ENCODE results near the gene KIAA1210. TPM values are rescaled to one million over a fixed set of nuclear protein-coding genes. Genes with fewer than 3 reads are reported as not detected.
"Not testable (repeated sequence)": the region's sequence is repeated elsewhere in the genome, so short reads cannot be mapped to it uniquely, and the experiment has no call there.

The KIAA1210 gene
- total RNA-seq, 2 experiments from 2014 or later = not detected

DNA sequence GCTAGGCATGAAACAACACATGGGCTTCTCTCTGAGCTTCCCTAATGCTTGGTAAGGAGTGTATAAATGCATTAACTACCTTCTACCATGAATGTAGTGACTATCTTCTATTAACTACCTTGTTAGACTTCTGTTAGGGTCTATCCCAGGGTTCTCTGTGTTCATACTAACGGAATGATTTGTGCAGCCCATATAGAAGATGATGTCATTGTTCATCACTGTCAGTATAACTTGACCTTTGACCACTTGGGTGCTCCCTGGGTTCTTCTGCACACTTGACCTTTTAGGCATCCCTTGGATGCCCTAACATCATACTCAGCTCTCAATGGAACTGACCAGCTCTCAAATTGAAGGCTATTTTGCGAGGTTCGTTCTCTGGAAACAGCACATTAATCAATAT, 85.6 kb downstream of the KIAA1210 start:
- POLR2A ChIA-PET = no interaction called here
- no peak for DNase-seq
- Mint-ChIP-seq H3K27ac (no peak overlapping the region), H3K36me3 (ENCODE audit: low read depth) (no peaks in the 10 kb centered on the region), H3K4me3 (no peak overlapping the region), H3K9me3 (no peaks in the 10 kb centered on the region), H3K4me1 (no peaks in the 10 kb centered on the region), H3K27me3 (no peaks in the 10 kb centered on the region)
- CTCF ChIA-PET = no interaction called here

DNA sequence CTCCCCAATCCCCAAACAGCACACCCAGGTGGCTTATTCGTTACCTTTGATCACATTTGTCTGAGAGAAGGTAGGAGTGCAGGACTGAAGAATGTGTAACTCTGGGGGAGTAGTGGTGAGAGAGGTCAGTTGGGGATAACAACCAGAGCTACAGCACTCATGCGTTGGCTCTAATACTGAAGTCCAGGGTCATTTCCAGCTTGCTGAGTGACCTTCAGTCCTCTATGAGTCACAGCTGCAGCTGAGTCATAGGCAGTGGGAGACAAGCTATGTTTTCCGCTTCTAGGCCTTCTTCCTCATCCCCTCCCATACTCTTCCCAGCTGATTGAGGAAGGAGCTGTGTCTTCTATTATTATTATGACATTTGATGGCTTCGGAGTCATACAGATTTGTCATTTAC, 86.4 kb downstream of the KIAA1210 start:
- Mint-ChIP-seq H3K36me3 (ENCODE audit: low read depth) (no peaks in the 10 kb centered on the region), H3K27ac (no peak overlapping the region), H3K27me3 (no peaks in the 10 kb centered on the region), H3K4me3 (no peak overlapping the region), H3K9me3 (no peaks in the 10 kb centered on the region), H3K4me1 (no peaks in the 10 kb centered on the region)
- POLR2A ChIA-PET = no interaction called here
- CTCF ChIA-PET = no interaction called here
- DNase-seq = no peak

DNA sequence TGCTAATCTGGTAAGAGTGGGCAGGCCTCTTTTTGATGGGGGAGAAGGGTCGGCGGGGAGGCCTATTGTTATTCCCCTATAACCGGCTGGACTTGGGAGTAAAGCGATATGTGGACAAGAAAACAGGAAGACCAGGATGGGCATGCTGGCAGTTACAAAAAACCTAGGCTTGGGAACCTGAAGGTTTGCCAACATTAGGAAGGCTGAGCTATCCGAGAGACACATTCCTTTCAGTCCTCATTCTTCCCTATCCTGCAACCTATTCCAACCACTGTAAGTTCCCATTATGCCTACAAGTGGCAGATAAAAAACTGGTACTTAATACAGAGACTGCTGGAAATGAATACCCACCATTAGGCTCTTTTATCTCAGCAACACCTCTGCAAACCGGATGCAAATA, 87.2 kb downstream of the KIAA1210 start:
- DNase-seq = no peak
- Mint-ChIP-seq H3K4me3 (no peak overlapping the region), H3K27ac (no peak overlapping the region), H3K4me1 (no peaks in the 10 kb centered on the region), H3K27me3 (no peaks in the 10 kb centered on the region), H3K9me3 (no peaks in the 10 kb centered on the region), H3K36me3 (ENCODE audit: low read depth) (no peaks in the 10 kb centered on the region)
- POLR2A ChIA-PET = no interaction called here
- CTCF ChIA-PET = no interaction called here

DNA sequence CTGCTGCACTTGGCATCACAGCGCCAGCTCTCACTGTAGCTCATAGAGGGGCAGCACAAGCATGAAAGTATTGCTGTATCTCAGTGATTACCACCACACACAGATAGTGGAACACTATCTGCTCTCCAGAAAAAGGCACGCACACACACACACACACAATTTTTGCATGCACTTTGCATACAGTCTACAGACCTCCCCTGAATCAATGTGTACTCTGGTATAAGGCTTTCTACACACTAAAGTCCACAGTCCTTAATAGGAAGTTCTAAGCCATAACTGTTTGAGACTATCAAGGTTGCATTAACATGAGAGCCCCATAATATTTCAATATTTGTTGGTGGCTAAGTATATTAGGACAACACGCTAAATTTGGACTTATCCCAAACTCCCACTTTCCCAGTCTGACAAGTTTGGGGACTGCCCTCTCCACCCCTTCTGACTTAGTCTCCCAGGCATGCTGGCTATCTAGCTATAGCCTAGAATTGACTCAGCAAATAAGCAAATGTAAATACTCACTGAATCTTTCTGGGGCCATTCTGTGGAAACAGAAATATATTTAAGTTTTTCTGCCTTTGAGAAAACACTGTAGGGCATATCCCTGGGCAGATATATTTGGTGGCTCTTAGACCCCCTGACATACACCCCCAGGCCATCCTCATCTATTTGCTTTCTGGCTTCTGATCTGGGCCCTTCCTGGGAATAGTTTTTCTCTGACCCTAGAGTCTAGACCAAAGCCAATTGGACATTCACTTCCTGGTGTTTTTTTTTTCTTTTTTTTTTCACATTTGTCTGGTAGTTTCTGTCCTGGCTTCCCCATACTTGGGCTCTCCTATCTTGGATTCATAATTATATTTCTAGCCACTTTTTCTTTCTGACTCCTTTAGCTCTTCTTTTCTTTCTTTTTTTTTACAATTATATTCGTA, 91.2 kb downstream of the KIAA1210 start:
- DNase-seq = no peak
- ChIA-PET POLR2A (no interaction called here), CTCF (no interaction called here)
- Mint-ChIP-seq H3K4me1 (no peaks in the 10 kb centered on the region), H3K27ac (no peak overlapping the region), H3K4me3 (no peak overlapping the region), H3K36me3 (ENCODE audit: low read depth) (no peaks in the 10 kb centered on the region), H3K9me3 (peaks cover 2% of the 10 kb centered on the region), H3K27me3 (peaks cover 2% of the 10 kb centered on the region)

DNA sequence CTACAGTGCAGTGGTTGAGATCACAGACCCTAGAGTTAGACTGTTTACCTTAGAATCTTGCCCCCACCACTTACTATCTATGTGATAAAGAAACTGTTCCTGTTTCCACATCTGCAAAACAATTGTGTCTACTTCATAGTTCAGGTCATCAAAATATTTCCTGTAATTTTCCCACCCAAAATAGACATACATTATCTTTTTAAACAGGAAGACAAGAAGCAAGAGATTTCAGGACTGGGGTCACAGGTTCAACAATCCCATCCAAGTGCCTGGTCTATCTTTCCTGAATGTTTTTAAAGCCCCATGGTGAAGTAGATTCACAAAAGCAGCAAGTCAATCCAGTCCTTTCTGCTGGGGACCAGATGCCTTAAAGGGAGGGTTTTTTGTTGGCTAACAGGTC, 96.6 kb downstream of the KIAA1210 start:
- Mint-ChIP-seq H3K4me1 (no peaks in the 10 kb centered on the region), H3K4me3 (no peak overlapping the region), H3K9me3 (peaks cover 2% of the 10 kb centered on the region), H3K27me3 (peaks cover 2% of the 10 kb centered on the region), H3K36me3 (ENCODE audit: low read depth) (no peaks in the 10 kb centered on the region), H3K27ac (no peak overlapping the region)
- no peak for DNase-seq
- ChIA-PET CTCF (no interaction called here), POLR2A (no interaction called here)

DNA sequence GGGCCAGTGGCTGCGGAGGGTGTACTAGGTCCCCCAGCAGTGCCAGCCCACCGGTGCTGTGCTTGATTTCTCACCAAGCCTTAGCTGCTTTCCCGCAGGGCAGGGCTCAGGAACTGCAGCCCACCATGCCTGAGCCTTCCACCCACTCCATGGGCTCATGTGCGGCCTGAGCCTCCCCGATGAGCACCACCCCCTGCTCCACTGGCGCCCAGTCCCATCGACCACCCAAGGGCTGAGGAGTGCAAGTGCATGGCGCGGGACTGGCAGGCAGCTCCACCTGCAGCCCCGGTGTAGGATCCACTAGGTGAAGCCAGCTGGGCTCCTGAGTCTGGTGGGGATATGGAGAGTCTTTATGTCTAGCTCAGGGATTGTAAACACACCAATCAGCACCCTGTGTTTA, 98.0 kb downstream of the KIAA1210 start:
- POLR2A ChIA-PET = not testable (repeated sequence)

DNA sequence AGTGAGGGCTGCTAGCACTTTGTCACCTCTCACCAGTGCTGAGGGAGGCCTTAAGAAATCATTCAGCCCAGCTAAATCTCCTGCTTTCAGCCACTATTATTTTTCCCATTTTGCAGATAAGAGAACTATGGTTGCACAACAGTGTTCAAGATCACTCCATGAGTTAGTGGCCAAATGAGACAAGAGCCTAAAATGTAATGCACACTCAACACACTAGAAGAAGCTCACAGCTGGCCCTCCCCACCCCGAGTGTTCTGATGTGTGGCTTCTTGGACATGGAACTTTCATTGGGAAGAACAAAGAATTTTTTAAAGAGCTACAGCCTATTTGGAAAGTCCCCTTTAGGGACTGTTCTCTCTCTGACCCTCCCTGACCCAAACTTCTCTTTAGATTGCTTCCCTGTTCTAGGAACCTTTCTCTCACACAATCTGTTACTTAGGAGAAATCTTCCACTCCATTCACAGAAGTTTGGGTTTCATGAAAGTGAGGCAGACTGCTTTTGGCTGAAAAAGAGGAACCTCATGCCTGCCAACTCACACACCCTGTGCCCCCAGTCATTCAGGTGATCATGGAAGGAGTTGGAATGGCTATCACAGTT, 98.8 kb downstream of the KIAA1210 start:
- Mint-ChIP-seq H3K9me3 (no peaks in the 10 kb centered on the region), H3K27me3 (peaks cover 2% of the 10 kb centered on the region), H3K4me1 (no peaks in the 10 kb centered on the region), H3K36me3 (ENCODE audit: low read depth) (no peaks in the 10 kb centered on the region), H3K4me3 (no peak overlapping the region), H3K27ac (no peak overlapping the region)
- POLR2A ChIA-PET = no interaction called here
- no peak for DNase-seq
- CTCF ChIA-PET = no interaction called here

More for the DNA sequence above, 98.0 kb downstream of the KIAA1210 start:
- H3K4me1 Mint-ChIP-seq; DNase-seq; H3K36me3 Mint-ChIP-seq (ENCODE audit: low read depth); H3K9me3 Mint-ChIP-seq; H3K27ac Mint-ChIP-seq; H3K4me3 Mint-ChIP-seq; CTCF ChIA-PET; H3K27me3 Mint-ChIP-seq: not testable (repeated sequence)

Other genes starting within 250 kb of the KIAA1210 start
- gene LONRF3, start 153.2 kb downstream of the KIAA1210 start, total RNA-seq = under 1 TPM; 0.29 to 0.35 TPM
- not detected for gene CT47C1, start 54.8 kb downstream of the KIAA1210 start, total RNA-seq
- gene PGRMC1, start 108.5 kb upstream of the KIAA1210 start, total RNA-seq = 10 to 100 TPM; 29.8 to 30.1 TPM